Uterus (tissue), 2 donors: Measurements from ENCODE around the gene SLC22A15.

ENCODE experiments used
- CTCF ChIP-seq, 4 experiments: fragments of 200-600 bp in 2 of 4; fragments of 450-650 bp in 2 of 4; sonication (generic) in 2 of 4; IDR thresholded peaks; one replicate each; pipeline ENCODE4 v1.5.1; 2016 to 2019; ENCODE audit warnings: antibody characterized with exemption in 4 of 4, mild to moderate bottlenecking in 2 of 4, moderate library complexity in 1 of 4
- POLR2A ChIP-seq, 2 donors: fragments of 450-650 bp; IDR thresholded peaks; one replicate each; pipeline ENCODE4 v1.6.1; 2016; ENCODE audit warnings: antibody characterized with exemption in 2 of 2, mild to moderate bottlenecking in 1 of 2, moderate library complexity in 1 of 2

DNA sequence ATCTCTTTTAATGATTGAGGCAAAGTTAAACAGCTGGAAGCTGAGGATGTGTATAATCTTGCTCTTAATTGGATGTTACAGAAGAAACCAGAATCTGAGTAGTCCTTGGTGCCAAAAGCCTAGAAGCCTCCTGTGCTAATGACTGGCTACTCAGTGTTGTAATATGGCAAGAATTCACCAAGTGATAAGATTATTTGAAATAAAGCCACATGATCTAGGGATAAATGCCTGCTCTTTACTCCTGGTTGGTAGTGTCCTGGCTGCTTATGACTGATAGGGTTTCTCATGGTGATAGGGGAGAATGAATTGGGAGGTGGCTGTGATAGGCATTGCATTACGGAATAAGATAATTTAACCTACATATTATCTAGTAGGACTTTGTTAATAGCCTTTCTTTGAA lies 121.3 kb downstream of the SLC22A15 start:
- TF ChIP-seq POLR2A (IDR thresholded peaks at IDR 0.05) (no peak), CTCF (IDR thresholded peaks at IDR 0.05) (no peak)
